ENCODE results near the gene LAMA4.

DNA sequence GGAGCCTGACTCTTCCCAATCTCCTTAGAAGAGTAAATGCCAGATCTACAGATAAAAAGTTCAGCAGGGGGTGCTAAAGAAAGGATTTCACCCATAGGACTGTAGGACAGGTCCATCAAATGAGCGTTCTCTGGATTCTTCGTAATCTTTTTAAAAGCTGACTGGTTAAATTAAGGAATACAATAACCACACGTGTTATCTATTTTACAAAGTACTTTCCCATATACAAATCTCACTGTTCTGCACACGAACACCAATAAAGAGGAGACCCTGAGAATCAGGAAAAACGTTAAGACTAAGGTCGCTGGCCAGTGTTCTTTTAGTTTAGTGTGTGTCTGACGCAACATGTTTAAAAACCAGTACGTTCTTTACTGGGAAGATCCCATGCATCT lies 167.6 kb downstream of the LAMA4 start:
- TF ChIP-seq, protein P1, sequence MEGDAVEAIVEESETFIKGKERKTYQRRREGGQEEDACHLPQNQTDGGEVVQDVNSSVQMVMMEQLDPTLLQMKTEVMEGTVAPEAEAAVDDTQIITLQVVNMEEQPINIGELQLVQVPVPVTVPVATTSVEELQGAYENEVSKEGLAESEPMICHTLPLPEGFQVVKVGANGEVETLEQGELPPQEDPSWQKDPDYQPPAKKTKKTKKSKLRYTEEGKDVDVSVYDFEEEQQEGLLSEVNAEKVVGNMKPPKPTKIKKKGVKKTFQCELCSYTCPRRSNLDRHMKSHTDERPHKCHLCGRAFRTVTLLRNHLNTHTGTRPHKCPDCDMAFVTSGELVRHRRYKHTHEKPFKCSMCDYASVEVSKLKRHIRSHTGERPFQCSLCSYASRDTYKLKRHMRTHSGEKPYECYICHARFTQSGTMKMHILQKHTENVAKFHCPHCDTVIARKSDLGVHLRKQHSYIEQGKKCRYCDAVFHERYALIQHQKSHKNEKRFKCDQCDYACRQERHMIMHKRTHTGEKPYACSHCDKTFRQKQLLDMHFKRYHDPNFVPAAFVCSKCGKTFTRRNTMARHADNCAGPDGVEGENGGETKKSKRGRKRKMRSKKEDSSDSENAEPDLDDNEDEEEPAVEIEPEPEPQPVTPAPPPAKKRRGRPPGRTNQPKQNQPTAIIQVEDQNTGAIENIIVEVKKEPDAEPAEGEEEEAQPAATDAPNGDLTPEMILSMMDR (IDR thresholded peaks at IDR 0.05): no peak; the same call in 1 of the 2 replicates
- no peak for TF ChIP-seq POLR2AphosphoS5 (IDR thresholded peaks at IDR 0.05; ENCODE audit: low read depth, low read length)
- no peak for TF ChIP-seq TCF7L2 (IDR thresholded peaks at IDR 0.05; ENCODE audit: low read depth, low read length)

Measured in Panc1 (cell line).